C4-2B (cell line): Measurements from ENCODE around the gene MBLAC1.

Experiments
- CTCF ChIP-seq: fragments of 450-650 bp; conservative IDR thresholded peaks from 2 replicates; pipeline ENCODE4 v1.5.1; 2017; ENCODE audit warnings: mild to moderate bottlenecking
- ZFX ChIP-seq: fragments of 450-650 bp; IDR thresholded peaks from 2 replicates; pipeline ENCODE4 v1.6.1; 2017

- TF ChIP-seq CTCF: no peak
- TF ChIP-seq ZFX: no peak
Observed at GRCh38 chr7:100087055-100087750, 39.6 kb upstream of the MBLAC1 start.
